ENCODE measurements around the gene GLDC. TPM values are rescaled to one million over a fixed set of nuclear protein-coding genes. Genes with fewer than 3 reads are reported as not detected.

GLDC gene
- total RNA-seq, 4 donors from 2014 or later: 14.4 to 54.1 (median 21.8) TPM

- H3K27ac ChIP-seq: peak overlapping the region in 2 of 4 donors; percentile 42 to 56
- H3K4me1 ChIP-seq: peaks cover 0 to 16% (median 0%) of the 10 kb centered on the region in 4 donors
- WGBS, 2 donors: 39 to 40% methylated on average over 7 of the region's 7 CpGs
Measured at GRCh38 chr9:6552498-6553121, 92.9 kb downstream of the GLDC start.

GRCh38 chr9:6552033-6552432, 93.5 kb downstream of the GLDC start:
- TF ChIP-seq POLR2A (IDR thresholded peaks at IDR 0.05): no peak
- no peak for TF ChIP-seq CTCF (IDR thresholded peaks at IDR 0.05)
- no peak for TF ChIP-seq EP300 (IDR thresholded peaks at IDR 0.05)
- Histone ChIP-seq H3K27ac (peak overlapping the region in 2 of 4 donors; percentile 44 to 56), H3K36me3 (no peaks in the 10 kb centered on the region), H3K27me3 (no peaks in the 10 kb centered on the region), H3K4me1 (peaks cover 0 to 16% (median 0%) of the 10 kb centered on the region in 4 donors), H3K4me3 (no peak overlapping the region), H3K9me3 (no peaks in the 10 kb centered on the region)
- DNase-seq (ENCODE audit: low spot score in 2 of 2): no peak
- WGBS, 2 donors: 79 to 83% methylated on average over 3 of the region's 3 CpGs

More at GRCh38 chr9:6552498-6553121, 92.9 kb downstream of the GLDC start:
- Histone ChIP-seq H3K4me3 (no peak overlapping the region), H3K36me3 (no peaks in the 10 kb centered on the region), H3K9me3 (no peaks in the 10 kb centered on the region), H3K27me3 (no peaks in the 10 kb centered on the region)
- no peak for TF ChIP-seq CTCF (IDR thresholded peaks at IDR 0.05)
- TF ChIP-seq POLR2A (IDR thresholded peaks at IDR 0.05): no peak
- no peak for TF ChIP-seq EP300 (IDR thresholded peaks at IDR 0.05)
- DNase-seq (ENCODE audit: low spot score in 2 of 2): no peak

- 65 to 69% methylated on average over 2 of the region's 2 CpGs for WGBS, 2 donors
- no peaks in the 10 kb centered on the region for H3K9me3 ChIP-seq
- no peak for TF ChIP-seq EP300 (IDR thresholded peaks at IDR 0.05)
- no peak for TF ChIP-seq POLR2A (IDR thresholded peaks at IDR 0.05)
- TF ChIP-seq CTCF (IDR thresholded peaks at IDR 0.05): no peak
- H3K36me3 ChIP-seq: no peaks in the 10 kb centered on the region
- peaks cover 0 to 16% (median 0%) of the 10 kb centered on the region in 4 donors for H3K4me1 ChIP-seq
- no peak for DNase-seq (ENCODE audit: low spot score in 2 of 2)
- no peaks in the 10 kb centered on the region for H3K27me3 ChIP-seq
- H3K4me3 ChIP-seq: no peak overlapping the region
- peak overlapping the region in 1 of 4 donors; percentile 56 for H3K27ac ChIP-seq
Measured at GRCh38 chr9:6551136-6551535, 94.4 kb downstream of the GLDC start.

- Histone ChIP-seq H3K36me3 (no peaks in the 10 kb centered on the region), H3K9me3 (no peaks in the 10 kb centered on the region), H3K27me3 (no peaks in the 10 kb centered on the region), H3K4me1 (peaks cover 0 to 16% (median 0%) of the 10 kb centered on the region in 4 donors), H3K4me3 (no peak overlapping the region), H3K27ac (no peak overlapping the region)
- no peak for TF ChIP-seq POLR2A (IDR thresholded peaks at IDR 0.05)
- TF ChIP-seq CTCF (IDR thresholded peaks at IDR 0.05): no peak
- no peak for TF ChIP-seq EP300 (IDR thresholded peaks at IDR 0.05)
- DNase-seq (ENCODE audit: low spot score in 2 of 2): no peak
- 63 to 66% methylated on average over 8 of the region's 8 CpGs for WGBS, 2 donors
Measured at GRCh38 chr9:6549106-6549800, 96.3 kb downstream of the GLDC start.

GRCh38 chr9:6545017-6545691, 100.4 kb downstream of the GLDC start:
- WGBS, 2 donors: 90 to 92% methylated on average over 8 of the region's 8 CpGs

More at GRCh38 chr9:6545017-6545691, 100.4 kb downstream of the GLDC start:
- no peaks in the 10 kb centered on the region for H3K9me3 ChIP-seq
- H3K4me1 ChIP-seq: no peaks in the 10 kb centered on the region
- H3K4me3 ChIP-seq: no peak overlapping the region
- no peak overlapping the region for H3K27ac ChIP-seq
- no peak for DNase-seq (ENCODE audit: low spot score in 2 of 2)
- no peak for TF ChIP-seq EP300 (IDR thresholded peaks at IDR 0.05)
- no peak for TF ChIP-seq POLR2A (IDR thresholded peaks at IDR 0.05)
- TF ChIP-seq CTCF (IDR thresholded peaks at IDR 0.05): no peak
- H3K36me3 ChIP-seq: no peaks in the 10 kb centered on the region
- no peaks in the 10 kb centered on the region for H3K27me3 ChIP-seq

Measured in tibial nerve (tissue), 4 donors.